Stimulated activated CD4-positive, alpha-beta T cell treated with anti-CD3 and anti-CD28 coated beads, Interleukin-2, amount 100 ng/mL, for 24 hours (primary cell): Measurements from ENCODE around the gene CMC1.
A peak's percentile ranks its signal among the peaks of the same experiment; 100 is the strongest.

Experiments
- DNase-seq, 2 donors: peaks; one replicate each; pipeline ENCODE4 v3.0.0-alpha.2; 2020

The CMC1 gene

DNA sequence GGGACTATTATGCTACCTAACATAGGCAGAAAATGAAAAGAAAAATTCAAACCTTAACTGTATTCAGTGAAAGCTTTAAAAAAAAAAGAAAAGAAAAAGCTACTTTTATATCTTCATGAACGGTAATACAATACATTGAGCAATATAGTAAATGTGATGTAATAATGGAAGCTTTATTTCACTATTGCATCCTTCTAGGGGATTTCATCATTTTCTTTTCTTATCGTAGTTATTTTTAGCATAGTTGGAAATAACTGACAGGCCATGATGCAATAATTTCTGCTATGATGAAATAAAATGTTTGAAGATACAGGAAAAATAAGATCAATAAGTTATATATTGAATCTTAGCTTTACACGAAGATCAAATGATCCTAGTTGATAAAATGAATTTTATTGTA, 66.8 kb downstream of the CMC1 start:
- DNase-seq, result no peak

DNA sequence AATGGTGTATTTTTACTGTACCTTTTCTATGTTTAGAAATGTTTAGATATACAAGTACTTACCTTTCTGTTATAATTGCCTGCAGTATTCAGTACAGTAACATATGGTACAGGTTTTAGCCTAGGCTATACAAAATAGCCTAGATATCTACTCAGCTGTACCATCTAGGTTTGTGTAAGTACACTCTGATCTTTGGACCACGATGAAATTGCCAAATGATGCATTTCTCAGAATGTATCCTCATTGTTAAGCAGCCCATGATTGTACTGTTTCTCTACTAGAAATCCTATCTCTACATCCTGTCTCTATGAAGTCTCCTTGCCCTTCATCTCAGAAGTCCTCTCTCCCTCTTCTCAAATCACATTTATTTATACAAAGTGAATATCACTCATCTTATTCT, 74.3 kb downstream of the CMC1 start:
- no peak for DNase-seq

- no peak for DNase-seq
Observed at GRCh38 chr3:28316226-28316625, 74.8 kb downstream of the CMC1 start.

DNA sequence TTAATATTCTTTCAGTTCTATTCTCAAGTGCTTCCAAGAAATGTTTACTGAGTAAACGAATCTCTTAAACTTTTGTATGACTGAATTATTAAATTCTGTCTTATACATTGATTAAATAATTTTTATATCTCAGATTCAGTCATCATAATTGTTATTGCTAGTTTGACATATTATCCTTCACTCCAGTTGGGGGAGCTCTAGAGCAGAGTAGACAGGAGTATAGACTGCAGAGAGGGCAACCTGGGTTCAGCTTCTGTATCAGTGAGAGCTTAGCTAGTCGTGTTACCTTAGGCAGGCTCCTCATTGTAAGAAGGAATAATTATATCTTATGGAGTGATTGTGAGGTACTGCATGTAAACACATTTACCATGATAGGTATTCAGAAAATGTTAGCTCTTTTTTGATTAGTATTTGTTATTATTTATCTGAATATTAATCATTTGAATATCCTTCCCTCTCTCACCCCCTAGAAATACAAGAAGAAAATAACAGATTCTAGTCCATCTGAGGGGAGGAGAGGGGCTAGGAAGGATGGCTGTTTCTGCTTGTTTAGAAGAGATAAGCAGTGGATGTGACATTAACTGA, 76.1 kb downstream of the CMC1 start:
- DNase-seq, result peak in 1 of 2 donors; percentile 26

GRCh38 chr3:28320981-28321380, 79.6 kb downstream of the CMC1 start:
- no peak for DNase-seq

- no peak for DNase-seq
Observed at GRCh38 chr3:28322464-28322863, 81.0 kb downstream of the CMC1 start.

- DNase-seq, result peak in 1 of 2 donors; percentile 28
Observed at GRCh38 chr3:28326458-28326926, 85.1 kb downstream of the CMC1 start.

DNA sequence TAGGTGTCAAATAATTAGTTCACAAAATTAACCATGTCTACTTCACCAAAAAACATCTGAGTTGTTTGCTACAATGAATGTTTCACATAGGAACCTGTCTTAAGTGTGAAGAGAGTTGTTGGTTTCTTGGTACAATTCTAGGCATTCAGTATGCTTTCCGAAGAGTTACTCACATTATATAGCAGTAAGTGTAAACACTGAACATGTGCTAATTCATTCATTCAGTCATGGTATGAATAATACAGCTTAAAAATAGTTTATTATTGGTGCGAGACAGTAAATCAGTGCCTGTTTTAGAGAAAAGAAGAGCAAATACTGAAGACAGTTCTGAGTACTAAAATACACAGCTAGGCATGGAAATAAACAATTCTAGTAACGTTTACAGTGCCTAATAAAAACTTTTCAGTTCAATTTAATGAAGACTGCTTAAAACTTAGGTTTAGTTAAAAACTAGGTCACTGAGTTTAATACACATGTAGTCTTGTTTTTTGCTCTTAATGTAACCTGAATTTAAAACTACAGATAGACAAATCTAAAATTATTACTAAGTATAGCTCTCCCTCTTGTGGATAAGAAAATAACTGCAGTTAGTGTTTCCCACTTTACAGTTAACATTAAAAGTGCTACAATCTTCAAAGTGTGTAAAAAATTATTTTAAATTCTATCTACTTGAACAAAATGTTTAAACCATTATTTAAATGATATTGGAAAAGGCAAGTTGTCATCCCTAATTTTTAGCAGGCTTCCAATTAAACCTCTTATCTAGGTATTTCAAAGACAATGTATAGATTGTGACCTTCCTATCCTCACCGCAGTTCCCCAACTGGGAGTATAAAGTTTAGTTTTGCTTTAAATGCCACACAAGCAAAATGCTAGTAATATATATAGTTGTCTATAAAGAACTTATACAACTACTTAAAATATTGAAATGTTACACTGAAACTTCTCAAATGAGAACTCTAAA, 87.1 kb downstream of the CMC1 start:
- DNase-seq, result no peak

- DNase-seq, result no peak
Observed at GRCh38 chr3:28334552-28334951, 93.1 kb downstream of the CMC1 start.

DNA sequence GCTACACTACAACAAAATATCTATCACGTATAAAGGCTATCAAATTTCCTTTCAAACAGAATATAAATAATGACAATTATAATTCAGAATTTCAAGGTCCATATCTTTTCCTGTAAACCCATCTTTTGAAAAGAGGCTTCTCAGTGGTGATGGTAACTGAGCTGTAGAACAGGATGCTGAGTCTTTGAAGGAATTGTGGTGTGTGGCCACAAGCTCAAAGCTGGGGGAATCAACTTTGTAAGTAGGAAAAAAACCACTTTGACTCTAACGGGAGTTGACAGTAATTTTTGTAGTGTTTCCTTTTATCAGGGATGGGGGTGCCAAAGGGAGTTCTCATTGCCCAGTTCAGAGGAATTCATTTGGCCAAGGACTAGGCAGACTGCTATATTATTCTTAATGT, 93.8 kb downstream of the CMC1 start:
- DNase-seq, result no peak

DNA sequence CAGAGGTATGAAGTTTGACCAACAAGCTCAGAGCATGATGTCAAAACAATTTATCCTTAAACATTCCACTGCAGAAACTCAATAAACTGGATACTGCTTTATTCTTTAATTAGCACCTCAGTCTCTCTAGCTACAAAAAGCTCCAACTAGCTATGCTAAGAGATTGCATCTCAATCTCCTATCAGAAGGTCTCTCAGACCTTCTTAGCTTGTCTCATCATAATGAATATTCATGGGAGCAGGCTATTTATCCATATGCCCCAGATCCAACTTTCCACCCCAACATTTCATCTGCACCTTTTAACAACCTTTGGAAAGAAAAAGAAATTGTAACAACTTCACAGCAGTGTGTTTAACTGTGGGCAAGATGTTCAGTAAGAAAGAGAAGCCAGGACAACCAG, 95.8 kb downstream of the CMC1 start:
- DNase-seq, result no peak

DNA sequence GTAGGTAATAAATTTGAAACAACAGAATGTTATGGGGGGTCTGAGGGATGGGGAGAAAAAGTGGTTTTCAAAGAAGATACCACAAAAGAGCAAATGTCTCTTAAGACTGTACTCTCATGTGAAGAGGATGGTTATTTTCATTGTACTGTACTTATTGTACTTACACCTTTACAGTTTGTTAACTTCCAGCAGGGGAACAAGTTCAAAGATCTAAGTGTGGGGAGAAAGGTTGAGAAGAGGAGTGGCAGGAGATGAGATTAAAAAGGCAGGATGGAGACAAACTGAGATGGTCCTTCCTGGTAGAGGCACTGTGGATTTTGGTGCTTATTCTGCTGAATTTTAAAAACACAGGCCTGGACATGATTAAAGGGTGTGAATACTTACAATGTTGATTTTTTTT, 101.7 kb downstream of the CMC1 start:
- DNase-seq, result no peak

DNA sequence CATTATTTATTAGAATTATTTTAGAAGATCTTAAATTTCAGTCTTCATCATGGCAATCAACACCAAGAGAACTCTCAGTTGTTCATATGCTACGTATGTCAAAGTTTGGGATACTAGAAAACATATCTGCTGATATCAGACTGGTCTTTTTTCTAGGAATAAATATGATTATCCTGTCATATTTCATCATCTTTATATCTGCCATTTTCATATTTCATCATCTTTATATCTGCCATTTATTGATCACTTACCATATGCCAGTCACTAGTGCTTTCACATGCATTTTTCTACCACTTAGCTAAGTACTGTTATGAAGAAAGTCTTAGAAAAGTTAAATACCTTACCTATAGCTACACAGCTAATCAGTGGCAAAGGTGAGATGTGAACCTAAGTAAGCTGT, 104.3 kb downstream of the CMC1 start:
- DNase-seq, result no peak

DNA sequence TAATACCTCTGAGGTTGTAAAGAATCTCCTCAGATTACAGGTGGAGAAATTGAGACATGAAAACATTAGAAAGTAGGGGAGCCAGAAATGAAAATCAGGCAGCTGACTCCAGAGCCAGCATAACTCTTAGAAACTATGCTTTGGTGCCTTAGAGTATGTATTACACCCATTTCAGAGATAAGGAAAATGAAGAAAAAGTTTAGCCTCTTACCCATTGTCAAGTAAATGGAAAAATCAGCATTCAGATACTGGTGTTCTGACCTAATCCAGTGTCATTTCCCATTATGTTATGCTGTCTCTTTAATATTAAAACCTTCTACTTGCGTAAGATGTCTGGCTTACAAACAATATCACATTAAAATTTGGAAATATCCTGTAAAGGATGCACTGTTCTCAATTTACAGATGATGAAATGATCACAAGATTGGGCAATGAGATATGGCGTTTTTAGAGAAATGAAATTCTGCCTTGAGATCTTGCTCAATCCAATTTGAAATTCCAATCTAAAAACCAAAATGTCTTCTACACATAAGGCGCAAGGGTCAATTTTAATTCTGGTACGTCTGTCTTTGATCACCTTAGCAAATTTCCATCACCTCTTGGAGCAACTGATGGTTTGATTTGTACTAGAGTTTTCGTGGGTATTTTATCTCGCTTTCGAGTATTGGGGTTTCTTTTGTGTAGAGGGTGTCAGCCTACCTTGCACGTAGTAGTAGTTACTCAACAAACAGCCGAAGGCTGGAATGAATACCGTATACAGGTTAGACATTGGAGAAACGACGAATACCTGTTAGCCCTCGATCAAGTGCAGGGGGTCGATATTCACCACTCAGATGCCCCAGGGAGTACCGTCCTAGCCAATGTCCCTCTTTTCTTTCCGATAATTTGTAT, 106.2 kb downstream of the CMC1 start:
- no peak for DNase-seq

GRCh38 chr3:28348265-28348628, 106.8 kb downstream of the CMC1 start:
- no peak for DNase-seq

DNA sequence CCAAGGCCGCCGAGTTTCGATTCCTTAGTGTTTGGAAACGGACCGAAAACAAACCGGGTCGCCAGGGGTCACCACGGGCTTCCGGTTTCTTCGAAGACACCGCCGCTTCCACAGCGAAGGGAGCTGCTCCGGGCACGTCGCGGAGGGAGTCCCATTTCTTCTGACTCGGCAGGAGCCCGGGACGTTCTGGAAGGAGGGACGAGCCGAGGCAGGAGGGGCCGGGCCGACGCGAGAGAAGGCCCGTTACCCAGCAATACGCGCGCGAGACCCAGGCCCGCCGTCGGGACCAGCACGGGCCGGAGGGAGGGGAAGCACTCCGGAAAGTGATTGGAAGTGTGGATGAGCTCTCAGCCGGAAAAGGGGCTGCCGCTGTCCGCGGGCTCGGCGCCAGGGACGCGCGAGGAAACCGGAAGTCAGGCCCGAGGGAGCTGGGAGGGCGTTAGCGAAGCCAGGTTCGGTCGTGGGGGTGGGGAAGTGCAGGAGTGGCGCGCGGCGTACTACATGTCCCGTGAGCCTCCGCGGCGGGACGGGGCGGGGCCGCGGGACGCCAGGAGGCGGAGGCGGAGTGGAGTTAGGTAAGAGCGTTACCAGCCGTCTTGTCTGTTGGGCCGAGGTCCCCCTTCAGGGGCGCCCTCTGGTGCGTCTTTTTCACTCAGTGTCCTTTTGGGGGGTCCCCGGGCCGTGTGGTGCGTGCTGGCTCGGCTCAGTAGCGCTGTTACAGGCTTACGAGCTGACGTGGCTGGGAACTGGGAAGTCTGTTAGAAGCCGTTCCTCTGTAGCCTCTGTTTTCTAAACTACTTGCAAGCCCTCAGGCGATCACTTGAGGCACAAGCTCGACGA, 107.4 kb downstream of the CMC1 start, which contains the start of the genes AZI2 and ZCWPW2:
TSS of gene AZI2 (minus strand) at position 196 of the 840 bp plus-strand sequence. CDS start 8,207 bp downstream, outside the sequence.
TSS of gene ZCWPW2 (plus strand) at position 93 of the 840 bp plus-strand sequence. CDS start 64,348 bp downstream, outside the sequence.
- peak; percentile 94 for DNase-seq

GRCh38 chr3:28349469-28350000, 108.1 kb downstream of the CMC1 start:
- no peak for DNase-seq
